Hepatocyte (in vitro differentiated cells): ENCODE results near the gene FOXG1. TPM values are rescaled to one million over a fixed set of nuclear protein-coding genes. Genes with fewer than 3 reads are reported as not detected.

Experiments used
- DNase-seq: peaks from one replicate; pipeline ENCODE4 v3.0.0-alpha.2; 2016; ENCODE audit warnings: low spot score
- H2AFZ ChIP-seq: fragments of 200-600 bp; sonication (generic); 2 replicates; pipeline ENCODE4 v1.6.0; 2016; ENCODE audit warnings: antibody characterized with exemption, mild to moderate bottlenecking
- H3K27ac ChIP-seq: fragments of 200-600 bp; sonication (generic); 2 replicates; pipeline ENCODE4 v1.5.1; 2016; ENCODE audit warnings: mild to moderate bottlenecking
- H3K27me3 ChIP-seq: fragments of 200-600 bp; sonication (generic); 2 replicates; pipeline ENCODE4 v1.6.1; 2016
- H3K36me3 ChIP-seq: fragments of 200-600 bp; sonication (generic); replicated peaks from 2 replicates; pipeline ENCODE4 v1.5.1; 2016; ENCODE audit warnings: low read depth; ENCODE audit not compliant: insufficient read depth
- H3K4me1 ChIP-seq: fragments of 200-600 bp; sonication (generic); 2 replicates; pipeline ENCODE4 v1.5.1; 2016; ENCODE audit warnings: mild to moderate bottlenecking, moderate library complexity; ENCODE audit not compliant: insufficient read depth
- H3K4me2 ChIP-seq: fragments of 200-600 bp; sonication (generic); 2 replicates; pipeline ENCODE4 v1.6.0; 2016
- H3K4me3 ChIP-seq: fragments of 200-600 bp; sonication (generic); 2 replicates; pipeline ENCODE4 v1.5.1; 2016; ENCODE audit warnings: mild to moderate bottlenecking
- H3K79me2 ChIP-seq: fragments of 200-600 bp; sonication (generic); 2 replicates; pipeline ENCODE4 v1.6.0; 2017; ENCODE audit warnings: mild to moderate bottlenecking
- H3K9me2 ChIP-seq: fragments of 200-600 bp; sonication (generic); replicated peaks from 2 replicates; pipeline ENCODE4 v1.6.0; 2017; ENCODE audit warnings: mild to moderate bottlenecking; ENCODE audit not compliant: insufficient read depth
- H3K9me3 ChIP-seq: fragments of 200-600 bp; sonication (generic); 2 replicates; pipeline ENCODE4 v1.5.1; 2016; ENCODE audit warnings: low read depth, mild to moderate bottlenecking
- H4K20me1 ChIP-seq: fragments of 200-600 bp; sonication (generic); 2 replicates; pipeline ENCODE4 v1.6.0; 2016; ENCODE audit warnings: mild to moderate bottlenecking; ENCODE audit not compliant: insufficient read depth, poor library complexity, severe bottlenecking
- EZH2 ChIP-seq: fragments of 200-600 bp; sonication (generic); IDR thresholded peaks from 2 replicates; pipeline ENCODE4 v1.6.1; 2016; ENCODE audit warnings: antibody characterized with exemption, mild to moderate bottlenecking, borderline replicate concordance
- EZH2phosphoT487 ChIP-seq: fragments of 200-600 bp; sonication (generic); IDR thresholded peaks from one replicate; pipeline ENCODE4 v1.6.1; 2018; ENCODE audit warnings: antibody characterized with exemption, mild to moderate bottlenecking, low read depth, moderate library complexity; ENCODE audit not compliant: unreplicated experiment, severe bottlenecking
- WGBS: methylation state at CpG from one replicate; pipeline ENCODE4 v1.1.6; 2016; ENCODE audit warnings: low lambda C conversion rate; ENCODE audit errors: missing lambda C conversion rate; 5-methylcytosine and 5-hydroxymethylcytosine counted together
- polyA plus RNA-seq: library from polyadenylated mRNA; unstranded; fragments of >200 nt; fragmentation: Nextera tagmentation; extraction: Ambion mirVana; gene quantifications from 2 replicates; pipeline ENCODE4 v1.2.1, GENCODE V29; 2016
- total RNA-seq: library from RNA; depleted of rRNA; stranded (reverse); fragments of >200 nt; gene quantifications from 2 replicates; pipeline ENCODE4 v1.2.3, GENCODE V29; 2014
- TF ChIP-seq, protein P1 (sequence below): fragments of 200-600 bp; sonication (generic); IDR thresholded peaks from 2 replicates; pipeline ENCODE4 v1.5.1; 2016; ENCODE audit warnings: antibody characterized with exemption, mild to moderate bottlenecking; ENCODE audit not compliant: poor library complexity

Gene FOXG1
- total and polyA plus RNA-seq, 2 experiments from 2014 or later = not detected

DNA sequence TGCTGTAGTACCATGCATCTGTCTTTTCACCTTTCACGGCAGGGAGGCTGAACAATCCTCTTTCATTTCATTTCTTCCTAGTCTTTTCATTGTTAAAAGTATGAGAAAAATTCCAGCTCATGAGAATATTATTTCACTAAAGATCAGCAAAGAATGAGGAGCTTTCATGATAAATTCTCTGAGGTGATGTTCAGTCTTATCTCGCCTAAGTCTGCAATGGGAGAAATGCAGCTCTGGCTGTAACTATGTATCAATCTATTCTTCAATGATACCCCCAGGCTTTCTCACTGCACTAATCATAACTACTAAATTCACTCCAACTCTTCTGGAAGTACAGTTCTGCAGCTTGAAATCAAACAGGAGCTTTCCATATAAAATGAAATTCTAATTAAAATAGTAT lies 15.7 kb downstream of the FOXG1 start:
- Histone ChIP-seq H3K4me3 (no peak overlapping the region), H2AFZ (no peak overlapping the region), H3K4me2 (no peak overlapping the region), H3K36me3 (no peaks in the 10 kb centered on the region), H3K4me1 (peaks cover 10% of the 10 kb centered on the region), H3K27ac (no peak overlapping the region), H3K27me3 (peaks cover 100% of the 10 kb centered on the region), H4K20me1 (no peaks in the 10 kb centered on the region), H3K9me3 (no peaks in the 10 kb centered on the region), H3K9me2 (no peaks in the 10 kb centered on the region), H3K79me2 (no peaks in the 10 kb centered on the region)
- TF ChIP-seq EZH2 (no peak), EZH2phosphoT487 (no peak)
- TF ChIP-seq, protein P1, sequence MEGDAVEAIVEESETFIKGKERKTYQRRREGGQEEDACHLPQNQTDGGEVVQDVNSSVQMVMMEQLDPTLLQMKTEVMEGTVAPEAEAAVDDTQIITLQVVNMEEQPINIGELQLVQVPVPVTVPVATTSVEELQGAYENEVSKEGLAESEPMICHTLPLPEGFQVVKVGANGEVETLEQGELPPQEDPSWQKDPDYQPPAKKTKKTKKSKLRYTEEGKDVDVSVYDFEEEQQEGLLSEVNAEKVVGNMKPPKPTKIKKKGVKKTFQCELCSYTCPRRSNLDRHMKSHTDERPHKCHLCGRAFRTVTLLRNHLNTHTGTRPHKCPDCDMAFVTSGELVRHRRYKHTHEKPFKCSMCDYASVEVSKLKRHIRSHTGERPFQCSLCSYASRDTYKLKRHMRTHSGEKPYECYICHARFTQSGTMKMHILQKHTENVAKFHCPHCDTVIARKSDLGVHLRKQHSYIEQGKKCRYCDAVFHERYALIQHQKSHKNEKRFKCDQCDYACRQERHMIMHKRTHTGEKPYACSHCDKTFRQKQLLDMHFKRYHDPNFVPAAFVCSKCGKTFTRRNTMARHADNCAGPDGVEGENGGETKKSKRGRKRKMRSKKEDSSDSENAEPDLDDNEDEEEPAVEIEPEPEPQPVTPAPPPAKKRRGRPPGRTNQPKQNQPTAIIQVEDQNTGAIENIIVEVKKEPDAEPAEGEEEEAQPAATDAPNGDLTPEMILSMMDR = no peak
- DNase-seq = no peak
- WGBS = 51% methylated on average over 2 of the region's 2 CpGs

DNA sequence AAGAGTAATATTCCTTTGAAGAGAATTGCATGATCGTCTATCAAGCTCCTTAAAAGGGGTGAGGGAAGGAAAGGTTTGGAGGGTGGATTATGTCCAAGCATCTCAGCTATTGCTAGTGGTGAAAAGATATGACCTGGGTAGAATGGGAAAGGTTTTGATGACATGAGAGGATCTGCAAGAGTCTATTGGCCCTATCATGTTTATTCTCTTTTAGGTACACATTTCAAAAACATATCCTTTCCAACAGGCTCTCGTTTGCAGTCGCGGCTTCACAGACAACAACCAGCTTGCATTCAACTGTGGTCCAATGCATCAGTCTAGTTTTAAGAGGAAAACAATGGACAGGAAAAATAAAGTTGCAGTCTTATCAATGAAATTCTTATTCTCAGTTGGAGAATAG lies 17.1 kb downstream of the FOXG1 start:
- H4K20me1 ChIP-seq = no peaks in the 10 kb centered on the region
- no peak overlapping the region for H2AFZ ChIP-seq
- peaks cover 89% of the 10 kb centered on the region for H3K27me3 ChIP-seq
- H3K36me3 ChIP-seq = no peaks in the 10 kb centered on the region
- 20% methylated on average over 4 of the region's 4 CpGs for WGBS
- H3K9me2 ChIP-seq = no peaks in the 10 kb centered on the region
- no peak overlapping the region for H3K4me3 ChIP-seq
- no peaks in the 10 kb centered on the region for H3K9me3 ChIP-seq
- H3K4me1 ChIP-seq = peaks cover 10% of the 10 kb centered on the region
- no peak overlapping the region for H3K27ac ChIP-seq
- no peak for TF ChIP-seq EZH2
- no peak for TF ChIP-seq EZH2phosphoT487
- TF ChIP-seq, protein P1 = no peak
- no peak for DNase-seq
- H3K4me2 ChIP-seq = no peak overlapping the region
- H3K79me2 ChIP-seq = no peaks in the 10 kb centered on the region

DNA sequence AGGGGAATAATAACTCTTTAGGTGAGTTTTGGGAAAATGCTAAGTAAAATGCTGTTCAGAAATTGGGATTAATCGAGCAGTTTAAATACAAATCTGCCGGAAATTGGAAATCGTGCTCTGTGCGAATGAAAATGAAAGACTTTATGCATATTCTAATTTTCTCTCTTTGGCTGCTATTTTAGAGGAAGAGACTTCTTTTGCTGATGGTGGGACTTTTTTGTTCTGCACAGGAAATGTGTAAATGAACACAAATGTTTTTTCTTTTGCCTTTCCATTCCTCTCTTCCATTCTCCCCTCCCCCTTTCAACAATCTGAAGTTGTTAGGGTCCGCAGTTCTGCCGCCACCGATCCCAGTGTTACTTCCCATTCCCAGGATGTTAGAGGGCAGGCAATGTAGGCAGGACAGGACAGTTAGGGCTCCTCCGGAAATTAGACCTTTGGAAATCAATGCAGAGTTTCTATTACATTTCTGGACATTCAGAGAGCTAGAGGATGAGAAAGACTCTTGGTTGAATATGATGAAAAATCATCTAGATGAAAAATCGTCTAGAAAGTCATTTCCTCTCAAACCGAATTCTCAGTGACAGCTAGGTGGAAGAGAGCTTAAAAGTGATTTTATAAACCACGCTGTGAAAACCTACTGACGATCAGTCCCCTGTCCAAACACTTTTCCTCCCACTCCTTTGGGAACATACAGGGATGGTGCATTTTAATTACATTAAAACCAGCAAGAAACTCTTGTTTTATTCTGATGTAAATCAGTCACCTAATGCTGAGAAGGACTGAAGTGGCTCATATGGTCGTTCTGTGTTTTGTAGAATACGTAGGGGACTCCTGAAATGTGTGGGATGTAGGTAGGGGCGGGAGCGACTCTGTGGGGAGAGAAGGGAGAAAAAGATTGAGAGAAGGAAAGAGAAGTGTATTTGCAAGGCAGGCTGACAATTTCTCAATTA lies 17.8 kb downstream of the FOXG1 start:
- H3K4me2 ChIP-seq = peak overlapping the region; percentile 81
- H3K4me1 ChIP-seq = peaks cover 10% of the 10 kb centered on the region
- no peaks in the 10 kb centered on the region for H3K79me2 ChIP-seq
- no peaks in the 10 kb centered on the region for H4K20me1 ChIP-seq
- no peak for TF ChIP-seq EZH2phosphoT487
- no peak for TF ChIP-seq EZH2
- TF ChIP-seq, protein P1 = no peak
- no peaks in the 10 kb centered on the region for H3K36me3 ChIP-seq
- no peaks in the 10 kb centered on the region for H3K9me3 ChIP-seq
- peak overlapping the region; percentile 93 for H2AFZ ChIP-seq
- 11% methylated on average over 16 of the region's 16 CpGs for WGBS
- no peak overlapping the region for H3K27ac ChIP-seq
- H3K27me3 ChIP-seq = peaks cover 82% of the 10 kb centered on the region
- no peak overlapping the region for H3K4me3 ChIP-seq
- no peaks in the 10 kb centered on the region for H3K9me2 ChIP-seq
- DNase-seq = no peak
